B cell (primary cell): ENCODE data around the gene KLHL1.

Experiments
- EZH2 ChIP-seq: IDR thresholded peaks from 2 replicates; pipeline ENCODE4 v1.6.1; 2012; ENCODE audit warnings: borderline replicate concordance, low read depth, mild to moderate bottlenecking, moderate library complexity, low read length; ENCODE audit not compliant: insufficient read depth, poor library complexity, severe bottlenecking
- TF ChIP-seq, protein P1 (sequence below): fragments of 200-600 bp; IDR thresholded peaks from one replicate; pipeline ENCODE4 v1.8.0; 2022; ENCODE audit warnings: antibody characterized with exemption, mild to moderate bottlenecking

GRCh38 chr13:69796256-69796655 is 312.0 kb downstream of the KLHL1 start:
- TF ChIP-seq, protein P1, sequence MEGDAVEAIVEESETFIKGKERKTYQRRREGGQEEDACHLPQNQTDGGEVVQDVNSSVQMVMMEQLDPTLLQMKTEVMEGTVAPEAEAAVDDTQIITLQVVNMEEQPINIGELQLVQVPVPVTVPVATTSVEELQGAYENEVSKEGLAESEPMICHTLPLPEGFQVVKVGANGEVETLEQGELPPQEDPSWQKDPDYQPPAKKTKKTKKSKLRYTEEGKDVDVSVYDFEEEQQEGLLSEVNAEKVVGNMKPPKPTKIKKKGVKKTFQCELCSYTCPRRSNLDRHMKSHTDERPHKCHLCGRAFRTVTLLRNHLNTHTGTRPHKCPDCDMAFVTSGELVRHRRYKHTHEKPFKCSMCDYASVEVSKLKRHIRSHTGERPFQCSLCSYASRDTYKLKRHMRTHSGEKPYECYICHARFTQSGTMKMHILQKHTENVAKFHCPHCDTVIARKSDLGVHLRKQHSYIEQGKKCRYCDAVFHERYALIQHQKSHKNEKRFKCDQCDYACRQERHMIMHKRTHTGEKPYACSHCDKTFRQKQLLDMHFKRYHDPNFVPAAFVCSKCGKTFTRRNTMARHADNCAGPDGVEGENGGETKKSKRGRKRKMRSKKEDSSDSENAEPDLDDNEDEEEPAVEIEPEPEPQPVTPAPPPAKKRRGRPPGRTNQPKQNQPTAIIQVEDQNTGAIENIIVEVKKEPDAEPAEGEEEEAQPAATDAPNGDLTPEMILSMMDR = no peak
- no peak for TF ChIP-seq EZH2
